Urinary bladder (tissue), 4 donors: ENCODE results near the gene CCN6. TPM values are rescaled to one million over a fixed set of nuclear protein-coding genes. Genes with fewer than 3 reads are reported as not detected.

ENCODE experiments used
- DNase-seq: peaks from one replicate; pipeline ENCODE4 v3.0.0-alpha.2; 2015; ENCODE audit errors: extremely low spot score
- H3K27ac ChIP-seq: one replicate; pipeline ENCODE4 v1.5.1; 2013; ENCODE audit warnings: low read depth, mild to moderate bottlenecking, moderate library complexity
- H3K36me3 ChIP-seq: one replicate; pipeline ENCODE4 v1.6.1; 2013; ENCODE audit warnings: mild to moderate bottlenecking, moderate library complexity; ENCODE audit not compliant: insufficient read depth
- H3K4me1 ChIP-seq: one replicate; pipeline ENCODE4 v1.6.1; 2013; ENCODE audit warnings: mild to moderate bottlenecking, moderate library complexity; ENCODE audit not compliant: insufficient read depth
- H3K4me3 ChIP-seq: one replicate; pipeline ENCODE4 v1.5.1; 2013; ENCODE audit warnings: low read depth, low read length
- WGBS: extraction: QIAGEN DNeasy Blood & Tissue Kit; methylation state at CpG from one replicate; pipeline ENCODE4 v1.1.7; 2013; 5-methylcytosine and 5-hydroxymethylcytosine counted together
- polyA plus RNA-seq: library from polyadenylated mRNA; stranded (reverse); fragments of 200-250 nt; gene quantifications from one replicate; pipeline ENCODE4 v1.2.3, GENCODE V29; 2013
- total RNA-seq: library from RNA; depleted of rRNA; stranded (reverse); fragments of >200 nt; gene quantifications from one replicate; pipeline ENCODE4 v1.2.3, GENCODE V29; 2014
- donor health status: healthy with polysubstance abuse.
- donor health status: healthy.

Gene CCN6
- total RNA-seq: not detected
- not detected for polyA plus RNA-seq

- H3K36me3 ChIP-seq: no peaks in the 10 kb centered on the region
- no peak for DNase-seq
- H3K4me3 ChIP-seq: no peak within 1 kb of the TSS
- H3K27ac ChIP-seq: no peak within 1 kb of the TSS
- H3K4me1 ChIP-seq: no peaks in the 10 kb centered on the region
- 81% methylated on average over 12 of the region's 12 CpGs for whole genome bisulfite sequencing
Measured at GRCh38 chr6:112054001-112054400, at the start of gene CCN6. Gene CCN6 (plus strand): TSS chr6:112054104. CDS start chr6:112054358, 254 bp downstream.

- no peak overlapping the region for H3K27ac ChIP-seq
- no peak overlapping the region for H3K4me3 ChIP-seq
- 63% methylated on average over 5 of the region's 5 CpGs for WGBS
- no peak for DNase-seq
- H3K4me1 ChIP-seq: no peaks in the 10 kb centered on the region
- no peaks in the 10 kb centered on the region for H3K36me3 ChIP-seq
Measured at GRCh38 chr6:112004201-112005012, 49.5 kb upstream of the CCN6 start.

- Histone ChIP-seq H3K27ac (no peak overlapping the region), H3K36me3 (no peaks in the 10 kb centered on the region), H3K4me3 (no peak overlapping the region), H3K4me1 (no peaks in the 10 kb centered on the region)
- no peak for DNase-seq
- WGBS: 27% methylated on average over 1 of the region's 1 CpG
Measured at GRCh38 chr6:112005013-112005371, 48.9 kb upstream of the CCN6 start.

GRCh38 chr6:112007254-112007653, 46.6 kb upstream of the CCN6 start:
- 25% methylated on average over 2 of the region's 2 CpGs for WGBS
- no peak overlapping the region for H3K4me3 ChIP-seq
- H3K4me1 ChIP-seq: no peaks in the 10 kb centered on the region
- no peak for DNase-seq
- no peak overlapping the region for H3K27ac ChIP-seq
- H3K36me3 ChIP-seq: no peaks in the 10 kb centered on the region

- DNase-seq: no peak
- Histone ChIP-seq H3K36me3 (no peaks in the 10 kb centered on the region), H3K27ac (no peak overlapping the region), H3K4me3 (no peak overlapping the region), H3K4me1 (no peaks in the 10 kb centered on the region)
- WGBS: 57% methylated on average over 3 of the region's 3 CpGs
Measured at GRCh38 chr6:112007805-112008204, 46.1 kb upstream of the CCN6 start.

- WGBS: 77% methylated on average over 4 of the region's 4 CpGs
- Histone ChIP-seq H3K36me3 (no peaks in the 10 kb centered on the region), H3K4me1 (no peaks in the 10 kb centered on the region), H3K4me3 (no peak overlapping the region), H3K27ac (no peak overlapping the region)
- no peak for DNase-seq
Measured at GRCh38 chr6:112008482-112008881, 45.4 kb upstream of the CCN6 start.

GRCh38 chr6:112010328-112010727, 43.6 kb upstream of the CCN6 start:
- Histone ChIP-seq H3K4me1 (no peaks in the 10 kb centered on the region), H3K4me3 (no peak overlapping the region), H3K36me3 (no peaks in the 10 kb centered on the region), H3K27ac (no peak overlapping the region)
- WGBS: 92% methylated on average over 5 of the region's 5 CpGs
- DNase-seq: no peak

GRCh38 chr6:112013051-112013450, 40.9 kb upstream of the CCN6 start:
- WGBS: 91% methylated on average over 3 of the region's 3 CpGs
- H3K4me1 ChIP-seq: no peaks in the 10 kb centered on the region
- H3K27ac ChIP-seq: no peak overlapping the region
- no peaks in the 10 kb centered on the region for H3K36me3 ChIP-seq
- no peak overlapping the region for H3K4me3 ChIP-seq
- no peak for DNase-seq

GRCh38 chr6:112014483-112014882, 39.4 kb upstream of the CCN6 start:
- no peak for DNase-seq
- 34% methylated on average over 2 of the region's 2 CpGs for WGBS
- Histone ChIP-seq H3K4me1 (no peaks in the 10 kb centered on the region), H3K27ac (no peak overlapping the region), H3K4me3 (no peak overlapping the region), H3K36me3 (no peaks in the 10 kb centered on the region)

- Histone ChIP-seq H3K4me3 (no peak overlapping the region), H3K36me3 (no peaks in the 10 kb centered on the region), H3K4me1 (no peaks in the 10 kb centered on the region), H3K27ac (no peak overlapping the region)
- WGBS: 95% methylated on average over 5 of the region's 5 CpGs
- DNase-seq: no peak
Measured at GRCh38 chr6:112015725-112016124, 38.2 kb upstream of the CCN6 start.

GRCh38 chr6:112016320-112016719, 37.6 kb upstream of the CCN6 start:
- Histone ChIP-seq H3K4me3 (no peak overlapping the region), H3K36me3 (no peaks in the 10 kb centered on the region), H3K4me1 (no peaks in the 10 kb centered on the region), H3K27ac (no peak overlapping the region)
- DNase-seq: no peak
- WGBS: 87% methylated on average over 6 of the region's 6 CpGs

GRCh38 chr6:112017169-112017568, 36.7 kb upstream of the CCN6 start:
- Histone ChIP-seq H3K4me1 (no peaks in the 10 kb centered on the region), H3K4me3 (no peak overlapping the region), H3K27ac (no peak overlapping the region), H3K36me3 (no peaks in the 10 kb centered on the region)
- DNase-seq: no peak
- 97% methylated on average over 4 of the region's 4 CpGs for WGBS

- Histone ChIP-seq H3K27ac (no peak overlapping the region), H3K4me3 (no peak overlapping the region), H3K36me3 (no peaks in the 10 kb centered on the region), H3K4me1 (no peaks in the 10 kb centered on the region)
- WGBS: 80% methylated on average over 7 of the region's 7 CpGs
- DNase-seq: no peak
Measured at GRCh38 chr6:112017760-112018537, 36.0 kb upstream of the CCN6 start.
